Testis (tissue), 3 donors: ENCODE results near the gene SLC12A4. TPM values are rescaled to one million over a fixed set of nuclear protein-coding genes. Genes with fewer than 3 reads are reported as not detected.
"Not testable (repeated sequence)": the region's sequence is repeated elsewhere in the genome, so short reads cannot be mapped to it uniquely, and the experiment has no call there.

ENCODE experiments used
- DNase-seq: peaks from one replicate; pipeline ENCODE4 v3.0.0-alpha.2; 2019
- H3K27ac ChIP-seq, 2 donors: fragments of 200-600 bp; sonication (generic); one replicate each; pipeline ENCODE4 v1.5.1; 2019
- H3K27me3 ChIP-seq: fragments of 200-600 bp; sonication (generic); one replicate; pipeline ENCODE4 v1.5.1; 2019
- H3K36me3 ChIP-seq: fragments of 200-600 bp; sonication (generic); one replicate; pipeline ENCODE4 v1.5.1; 2017; ENCODE audit warnings: low read depth; ENCODE audit errors: missing control alignments
- H3K4me1 ChIP-seq: fragments of 200-600 bp; sonication (generic); one replicate; pipeline ENCODE4 v1.5.1; 2019
- H3K4me3 ChIP-seq, 2 donors: fragments of 200-600 bp; sonication (generic); one replicate each; pipeline ENCODE4 v1.5.1; 2017 to 2019
- H3K9me3 ChIP-seq: fragments of 200-600 bp; sonication (generic); one replicate; pipeline ENCODE4 v1.5.1; 2017
- CTCF ChIP-seq, 3 experiments: fragments of 450-650 bp in 2 of 3; fragments of 200-600 bp in 1 of 3; sonication (generic) in 1 of 3; IDR thresholded peaks; one replicate each; pipeline ENCODE4 v1.5.1; 2016 to 2019; ENCODE audit warnings: antibody characterized with exemption in 3 of 3, mild to moderate bottlenecking in 2 of 3, moderate library complexity in 1 of 3
- POLR2A ChIP-seq: fragments of 450-650 bp; IDR thresholded peaks from one replicate; pipeline ENCODE4 v1.6.1; 2017; ENCODE audit warnings: antibody characterized with exemption, mild to moderate bottlenecking, moderate library complexity
- WGBS, 2 donors: methylation state at CpG; one replicate each; pipeline ENCODE4 v1.1.5; 2018; 5-methylcytosine and 5-hydroxymethylcytosine counted together
- intact Hi-C: fragments of 100-400 bp; cut with DNase I; formaldehyde crosslinking; loops from one replicate; pipeline ENCODE4 v1.15.1; 2023; ENCODE audit warnings: low total_unique reads
- polyA plus RNA-seq: library from polyadenylated mRNA; stranded (reverse); fragments of 350-450 nt; fragmentation: Illumina TruSeq; extraction: RNeasy Lipid Tissue Mini Kit (QIAGEN cat#74804); gene quantifications from one replicate; pipeline ENCODE4 v1.2.3, GENCODE V29; 2014; ENCODE audit warnings: low read depth, low replicate concordance; ENCODE audit not compliant: insufficient read depth
- total RNA-seq, 2 donors: library from RNA; depleted of rRNA; stranded (reverse); fragments of >200 nt; gene quantifications; one replicate each; pipeline ENCODE4 v1.2.3, GENCODE V29; 2016

SLC12A4 gene
- total and polyA plus RNA-seq, 3 donors from 2014 or later, result 46.7 to 68.4 (median 64.3) TPM

- peak; percentile 45 for DNase-seq
- Histone ChIP-seq H3K27ac (no peak overlapping the region), H3K27me3 (no peaks in the 10 kb centered on the region), H3K9me3 (no peaks in the 10 kb centered on the region), H3K4me3 (no peak overlapping the region), H3K4me1 (peaks cover 29% of the 10 kb centered on the region), H3K36me3 (no peaks in the 10 kb centered on the region)
- intact Hi-C loops, result no loop called here
- 77 to 86% methylated on average over 13 to 33 of the region's 33 CpGs for WGBS, 2 donors
- TF ChIP-seq POLR2A, result no peak
- no peak for TF ChIP-seq CTCF (IDR thresholded peaks at IDR 0.05)
These were observed 28.7 kb downstream of the SLC12A4 start for GRCh38 chr16:67939507-67940445.

- H3K4me3 ChIP-seq, intact Hi-C loops, H3K36me3 ChIP-seq, H3K27ac ChIP-seq, DNase-seq, H3K9me3 ChIP-seq, H3K27me3 ChIP-seq: not testable (repeated sequence)
- peaks cover 18% of the 10 kb centered on the region for H3K4me1 ChIP-seq
- 85 to 97% methylated on average over 5 of the region's 5 CpGs for WGBS, 2 donors
These were observed 30.7 kb downstream of the SLC12A4 start for GRCh38 chr16:67937713-67938112.

- Histone ChIP-seq H3K4me1 (peaks cover 18% of the 10 kb centered on the region), H3K36me3 (no peaks in the 10 kb centered on the region), H3K4me3 (peak overlapping the region; percentile 70 to 85), H3K9me3 (no peaks in the 10 kb centered on the region), H3K27me3 (no peaks in the 10 kb centered on the region), H3K27ac (peak overlapping the region; percentile 60 to 94)
- 43 to 50% methylated on average over 6 of the region's 6 CpGs for WGBS, 2 donors
- no peak for DNase-seq
- TF ChIP-seq POLR2A (no peak), CTCF (IDR thresholded peaks at IDR 0.05) (no peak)
- intact Hi-C loops, result no loop called here
These were observed 31.4 kb downstream of the SLC12A4 start for GRCh38 chr16:67936880-67937605.

- peak; percentile 73 for DNase-seq
- H3K9me3 ChIP-seq, result no peaks in the 10 kb centered on the region
- H3K27me3 ChIP-seq, result no peaks in the 10 kb centered on the region
- TF ChIP-seq CTCF (IDR thresholded peaks at IDR 0.05) (no peak), POLR2A (no peak)
- no peaks in the 10 kb centered on the region for H3K36me3 ChIP-seq
- intact Hi-C loops, result no loop called here
- peaks cover 24% of the 10 kb centered on the region for H3K4me1 ChIP-seq
- 1% methylated on average over 31 to 54 of the region's 54 CpGs for WGBS, 2 donors
- H3K4me3 ChIP-seq, result peak within 1 kb of the TSS; percentile 70 to 85
- peak within 1 kb of the TSS; percentile 60 to 94 for H3K27ac ChIP-seq
These were observed 32.1 kb downstream of the SLC12A4 start, which contains the start of gene PSMB10 for GRCh38 chr16:67936124-67936879. TSS of gene PSMB10 (minus strand) at chr16:67936850. CDS start at chr16:67936749, 101 bp downstream.
